ENCODE measurements around the gene CROCC2. TPM values are rescaled to one million over a fixed set of nuclear protein-coding genes. Genes with fewer than 3 reads are reported as not detected.

CROCC2 gene
- total RNA-seq, 4 donors from 2014 or later = 0.79 to 2.6 (median 1.8) TPM; not detected in 1

DNA sequence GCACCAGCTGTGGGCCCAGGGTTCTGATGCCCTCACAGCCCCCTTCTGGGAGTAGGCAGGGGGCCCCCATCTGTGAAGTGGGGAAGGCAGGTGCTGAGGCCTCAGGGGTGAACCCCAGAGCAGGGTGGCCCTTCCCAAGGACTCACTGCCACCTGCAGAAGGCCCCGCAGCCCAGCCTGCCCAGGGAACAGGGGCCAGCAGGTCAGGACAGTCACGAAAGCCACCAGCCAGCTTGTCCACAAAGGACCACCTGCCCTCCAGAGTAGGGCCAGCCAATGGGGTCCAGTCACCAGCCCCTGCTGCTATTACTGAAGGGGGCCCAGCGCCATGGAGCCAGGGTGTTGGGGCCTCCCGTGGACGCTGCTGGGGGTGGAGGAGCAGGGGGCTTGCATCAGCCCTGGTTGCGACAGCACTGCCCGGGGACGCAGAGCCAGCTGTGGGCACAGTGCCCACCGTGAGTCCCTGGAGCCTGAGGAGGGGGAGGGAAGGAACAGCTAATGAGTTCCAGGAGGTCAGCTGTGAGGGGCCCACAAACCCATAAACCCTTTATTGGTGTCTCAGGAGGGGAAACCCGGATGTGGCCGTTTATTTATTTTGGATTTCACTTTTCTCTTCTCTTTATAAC is 80.8 kb downstream of the CROCC2 start:
- H3K36me3 ChIP-seq = no peaks in the 10 kb centered on the region
- no peak overlapping the region for H3K4me3 ChIP-seq
- no peaks in the 10 kb centered on the region for H3K27me3 ChIP-seq
- peaks cover 0 to 8% of the 10 kb centered on the region in 2 donors for H3K4me1 ChIP-seq
- peak; percentile 56 to 67 for DNase-seq
- no peaks in the 10 kb centered on the region for H3K9me3 ChIP-seq
- TF ChIP-seq POLR2A (IDR thresholded peaks at IDR 0.05) = no peak
- TF ChIP-seq, protein P1, sequence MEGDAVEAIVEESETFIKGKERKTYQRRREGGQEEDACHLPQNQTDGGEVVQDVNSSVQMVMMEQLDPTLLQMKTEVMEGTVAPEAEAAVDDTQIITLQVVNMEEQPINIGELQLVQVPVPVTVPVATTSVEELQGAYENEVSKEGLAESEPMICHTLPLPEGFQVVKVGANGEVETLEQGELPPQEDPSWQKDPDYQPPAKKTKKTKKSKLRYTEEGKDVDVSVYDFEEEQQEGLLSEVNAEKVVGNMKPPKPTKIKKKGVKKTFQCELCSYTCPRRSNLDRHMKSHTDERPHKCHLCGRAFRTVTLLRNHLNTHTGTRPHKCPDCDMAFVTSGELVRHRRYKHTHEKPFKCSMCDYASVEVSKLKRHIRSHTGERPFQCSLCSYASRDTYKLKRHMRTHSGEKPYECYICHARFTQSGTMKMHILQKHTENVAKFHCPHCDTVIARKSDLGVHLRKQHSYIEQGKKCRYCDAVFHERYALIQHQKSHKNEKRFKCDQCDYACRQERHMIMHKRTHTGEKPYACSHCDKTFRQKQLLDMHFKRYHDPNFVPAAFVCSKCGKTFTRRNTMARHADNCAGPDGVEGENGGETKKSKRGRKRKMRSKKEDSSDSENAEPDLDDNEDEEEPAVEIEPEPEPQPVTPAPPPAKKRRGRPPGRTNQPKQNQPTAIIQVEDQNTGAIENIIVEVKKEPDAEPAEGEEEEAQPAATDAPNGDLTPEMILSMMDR (IDR thresholded peaks at IDR 0.05) = no peak
- H3K27ac ChIP-seq = peak overlapping the region in 1 of 2 donors; percentile 53
- intact Hi-C loops (cut with DNase I; ENCODE audit: low total_unique reads) = no loop called here

- intact Hi-C loops (cut with DNase I; ENCODE audit: low total_unique reads) = no loop called here
- Histone ChIP-seq H3K4me1 (peaks cover 0 to 13% of the 10 kb centered on the region in 2 donors), H3K27ac (peak overlapping the region in 1 of 2 donors; percentile 53), H3K36me3 (no peaks in the 10 kb centered on the region), H3K27me3 (no peaks in the 10 kb centered on the region), H3K9me3 (no peaks in the 10 kb centered on the region), H3K4me3 (no peak overlapping the region)
- DNase-seq = peak in 1 of 2 donors; percentile 19
- TF ChIP-seq POLR2A (IDR thresholded peaks at IDR 0.05) = no peak
- TF ChIP-seq, protein P1 (IDR thresholded peaks at IDR 0.05) = no peak
These were observed 81.5 kb downstream of the CROCC2 start for GRCh38 chr2:240987588-240987987.

GRCh38 chr2:240988146-240988545 is 82.0 kb downstream of the CROCC2 start:
- H3K27me3 ChIP-seq = no peaks in the 10 kb centered on the region
- DNase-seq = peak in 1 of 2 donors; percentile 18
- peak overlapping the region in 1 of 2 donors; percentile 53 for H3K27ac ChIP-seq
- TF ChIP-seq, protein P1 (IDR thresholded peaks at IDR 0.05) = no peak
- no peak for TF ChIP-seq POLR2A (IDR thresholded peaks at IDR 0.05)
- H3K9me3 ChIP-seq = no peaks in the 10 kb centered on the region
- H3K4me1 ChIP-seq = peaks cover 0 to 13% of the 10 kb centered on the region in 2 donors
- no peak overlapping the region for H3K4me3 ChIP-seq
- intact Hi-C loops (cut with DNase I; ENCODE audit: low total_unique reads) = no loop called here
- H3K36me3 ChIP-seq = no peaks in the 10 kb centered on the region

- peaks cover 0 to 13% of the 10 kb centered on the region in 2 donors for H3K4me1 ChIP-seq
- no peaks in the 10 kb centered on the region for H3K36me3 ChIP-seq
- H3K27me3 ChIP-seq = no peaks in the 10 kb centered on the region
- no peaks in the 10 kb centered on the region for H3K9me3 ChIP-seq
- peak in 1 of 2 donors; percentile 16 for DNase-seq
- no peak for TF ChIP-seq POLR2A (IDR thresholded peaks at IDR 0.05)
- TF ChIP-seq, protein P1 (IDR thresholded peaks at IDR 0.05) = no peak
- intact Hi-C loops (cut with DNase I; ENCODE audit: low total_unique reads) = no loop called here
- H3K4me3 ChIP-seq = no peak overlapping the region
- H3K27ac ChIP-seq = peak overlapping the region in 1 of 2 donors; percentile 53
These were observed 82.6 kb downstream of the CROCC2 start for GRCh38 chr2:240988571-240989271.
